H9 (cell line): ENCODE results near the gene GEMIN2. TPM values are rescaled to one million over a fixed set of nuclear protein-coding genes. Genes with fewer than 3 reads are reported as not detected.
"Not testable (repeated sequence)": the region's sequence is repeated elsewhere in the genome, so short reads cannot be mapped to it uniquely, and the experiment has no call there.

Source experiments
- DNase-seq: peaks from one replicate; pipeline ENCODE4 v3.0.0-alpha.2; 2017
- H2AFZ ChIP-seq: one replicate; pipeline ENCODE4 v1.6.1; 2013; ENCODE audit warnings: mild to moderate bottlenecking, low read length, control low read depth, moderate library complexity
- H2AK5ac ChIP-seq: 2 replicates; pipeline ENCODE4 v1.6.1; 2013; ENCODE audit warnings: low read length, control low read depth, mixed read lengths; ENCODE audit not compliant: insufficient read length
- H2BK120ac ChIP-seq: one replicate; pipeline ENCODE4 v1.6.1; 2013; ENCODE audit warnings: low read depth, mild to moderate bottlenecking, low read length, control low read depth, inconsistent platforms; ENCODE audit not compliant: poor library complexity, severe bottlenecking
- H2BK12ac ChIP-seq: 2 replicates; pipeline ENCODE4 v1.6.1; 2013; ENCODE audit warnings: low read length, control low read depth, mixed read lengths, low read depth; ENCODE audit not compliant: insufficient read length
- H2BK15ac ChIP-seq: 2 replicates; pipeline ENCODE4 v1.6.1; 2013; ENCODE audit warnings: low read depth, low read length, control low read depth
- H2BK20ac ChIP-seq: one replicate; pipeline ENCODE4 v1.6.1; 2013; ENCODE audit warnings: low read depth, mild to moderate bottlenecking, low read length, control low read depth, inconsistent platforms; ENCODE audit not compliant: poor library complexity, severe bottlenecking
- H2BK5ac ChIP-seq: 2 replicates; pipeline ENCODE4 v1.6.1; 2013; ENCODE audit warnings: low read length, control low read depth, mixed read lengths; ENCODE audit not compliant: insufficient read length
- H3K14ac ChIP-seq: 2 replicates; pipeline ENCODE4 v1.6.1; 2013; ENCODE audit warnings: low read length, control low read depth; ENCODE audit not compliant: insufficient read depth
- H3K18ac ChIP-seq: 2 replicates; pipeline ENCODE4 v1.6.1; 2013; ENCODE audit warnings: low read depth, mild to moderate bottlenecking, mixed read lengths, low read length, control low read depth; ENCODE audit not compliant: insufficient read length
- H3K23ac ChIP-seq: 2 replicates; pipeline ENCODE4 v1.6.1; 2013; ENCODE audit warnings: low read length, control low read depth, mixed read lengths, low read depth; ENCODE audit not compliant: insufficient read length
- H3K23me2 ChIP-seq: 2 replicates; pipeline ENCODE4 v1.6.1; 2013; ENCODE audit warnings: low read depth, mild to moderate bottlenecking, mixed read lengths, low read length, control low read depth; ENCODE audit not compliant: insufficient read length, poor library complexity, severe bottlenecking
- H3K27ac ChIP-seq: 2 replicates; pipeline ENCODE4 v1.5.1; 2013; ENCODE audit warnings: low read length, control low read depth, mixed read lengths, low read depth; ENCODE audit not compliant: insufficient read length
- H3K27me3 ChIP-seq: 2 replicates; pipeline ENCODE4 v1.6.1; 2013; ENCODE audit warnings: low read length, control low read depth, inconsistent platforms; ENCODE audit not compliant: insufficient read depth
- H3K4ac ChIP-seq: 2 replicates; pipeline ENCODE4 v1.6.1; 2013; ENCODE audit warnings: low read depth, mild to moderate bottlenecking, control low read depth, inconsistent platforms, low read length, moderate library complexity
- H3K4me1 ChIP-seq: 2 replicates; pipeline ENCODE4 v1.6.1; 2013; ENCODE audit warnings: low read length, control low read depth, inconsistent platforms; ENCODE audit not compliant: insufficient read depth
- H3K4me2 ChIP-seq: 2 replicates; pipeline ENCODE4 v1.6.1; 2013; ENCODE audit warnings: low read length, control low read depth, mixed read lengths; ENCODE audit not compliant: insufficient read length, insufficient read depth
- H3K56ac ChIP-seq: 2 replicates; pipeline ENCODE4 v1.6.1; 2013; ENCODE audit warnings: low read depth, mild to moderate bottlenecking, mixed read lengths, low read length, control low read depth; ENCODE audit not compliant: insufficient read length
- H3K79me1 ChIP-seq: 2 replicates; pipeline ENCODE4 v1.6.1; 2013; ENCODE audit warnings: low read depth, mild to moderate bottlenecking, moderate library complexity, low read length, control low read depth, inconsistent platforms; ENCODE audit not compliant: insufficient read depth, poor library complexity, severe bottlenecking
- H3K79me2 ChIP-seq: 2 replicates; pipeline ENCODE4 v1.6.1; 2013; ENCODE audit warnings: low read length, control low read depth, inconsistent platforms; ENCODE audit not compliant: insufficient read depth
- H3K9ac ChIP-seq: 2 replicates; pipeline ENCODE4 v1.6.1; 2013; ENCODE audit warnings: low read length, control low read depth, mixed read lengths; ENCODE audit not compliant: insufficient read length; ENCODE audit errors: extremely low read depth
- H3K9me3 ChIP-seq: one replicate; pipeline ENCODE4 v1.6.1; 2013; ENCODE audit warnings: low read depth, low read length, inconsistent platforms; ENCODE audit not compliant: control insufficient read depth
- H3T11ph ChIP-seq: one replicate; pipeline ENCODE4 v1.6.1; 2013; ENCODE audit warnings: mild to moderate bottlenecking, low read length, control low read depth, inconsistent platforms
- H4K20me1 ChIP-seq: one replicate; pipeline ENCODE4 v1.6.1; 2013; ENCODE audit not compliant: control insufficient read depth, insufficient read length, insufficient read depth
- H4K5ac ChIP-seq: 2 replicates; pipeline ENCODE4 v1.6.1; 2013; ENCODE audit warnings: low read depth, mild to moderate bottlenecking, mixed read lengths, low read length, control low read depth; ENCODE audit not compliant: insufficient read length
- H4K8ac ChIP-seq: replicated peaks from 2 replicates; pipeline ENCODE4 v1.6.1; 2013; ENCODE audit warnings: low read length, control low read depth, mixed read lengths, low read depth; ENCODE audit not compliant: insufficient read length
- H4K91ac ChIP-seq: 2 replicates; pipeline ENCODE4 v1.6.1; 2013; ENCODE audit warnings: low read depth, mild to moderate bottlenecking, moderate library complexity, mixed read lengths, low read length, control low read depth; ENCODE audit not compliant: insufficient read length
- H3K27ac Mint-ChIP-seq, 3 experiments: 2 replicates in 2 of 3; 3 replicates in 1 of 3; pipeline ENCODE4 v1.8.0; 2020 to 2021; ENCODE audit warnings: mixed read lengths in 3 of 3, mild to moderate bottlenecking in 1 of 3, moderate library complexity in 1 of 3
- H3K27me3 Mint-ChIP-seq: 2 replicates; pipeline ENCODE4 v1.8.0; 2021; ENCODE audit warnings: low read depth, mild to moderate bottlenecking, moderate library complexity, mixed read lengths
- H3K36me3 Mint-ChIP-seq, 3 experiments: 2 replicates in 2 of 3; 3 replicates in 1 of 3; pipeline ENCODE4 v1.8.0; 2020 to 2021; ENCODE audit warnings: low read depth in 3 of 3, mixed read lengths in 3 of 3; ENCODE audit not compliant: insufficient read depth in 1 of 3
- H3K4me1 Mint-ChIP-seq, 2 experiments: 2 replicates each; pipeline ENCODE4 v1.8.0; 2020; ENCODE audit warnings: mixed read lengths in 2 of 2
- H3K4me3 Mint-ChIP-seq, 2 experiments: 2 replicates in 1 of 2; 3 replicates in 1 of 2; pipeline ENCODE4 v1.8.0; 2020 to 2021; ENCODE audit warnings: mild to moderate bottlenecking in 2 of 2, mixed read lengths in 2 of 2, moderate library complexity in 1 of 2
- H3K9me3 Mint-ChIP-seq, 2 experiments: 2 replicates in 1 of 2; 3 replicates in 1 of 2; pipeline ENCODE4 v1.8.0; 2020; ENCODE audit warnings: mild to moderate bottlenecking in 2 of 2, mixed read lengths in 2 of 2, moderate library complexity in 1 of 2
- WGBS: extraction: QIAGEN DNeasy Blood & Tissue Kit; methylation state at CpG from one replicate; pipeline ENCODE4 v1.1.7; 2013; ENCODE audit warnings: missing lambda C conversion rate, low lambda C conversion rate, mixed read lengths; ENCODE audit not compliant: insufficient read length; ENCODE audit errors: extremely low coverage; 5-methylcytosine and 5-hydroxymethylcytosine counted together
- total RNA-seq: library from RNA; stranded (reverse); gene quantifications from 2 replicates; pipeline ENCODE4 v1.2.1, GENCODE V29; 2021
- TF ChIP-seq, protein P1 (sequence below): fragments of 200-600 bp; sonication (generic); conservative IDR thresholded peaks from 3 replicates; pipeline ENCODE4 v1.8.0; 2021; ENCODE audit warnings: antibody characterized with exemption, mild to moderate bottlenecking

The GEMIN2 gene
- total RNA-seq, 1 experiment from 2014 or later = 36.3 TPM

DNA sequence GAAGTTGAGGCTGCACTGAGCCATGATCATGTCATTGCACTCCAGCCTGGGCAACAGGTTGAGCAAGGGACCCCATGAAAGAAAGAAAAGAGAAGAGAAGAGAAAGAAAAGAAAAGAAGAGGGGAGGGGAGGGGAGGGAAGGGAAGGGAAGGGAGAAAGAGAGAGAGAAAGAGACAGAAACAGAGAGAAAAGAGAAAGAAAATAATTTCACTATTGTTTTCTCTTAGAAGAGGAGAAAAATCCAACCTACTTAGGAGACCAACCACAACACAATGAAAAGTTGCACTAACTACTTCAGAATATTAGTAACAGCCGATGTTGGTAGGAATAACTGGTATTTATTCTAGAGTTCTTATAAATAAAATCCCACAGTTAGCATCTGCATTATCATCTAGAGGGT lies 46.4 kb downstream of the GEMIN2 start:
- no peak overlapping the region for H3K14ac ChIP-seq
- Mint-ChIP-seq H3K4me3 (no peak overlapping the region), H3K36me3 (peaks cover 5 to 36% (median 15%) of the 10 kb centered on the region in 3 experiments; a peak in 6 of 7 replicates), H3K9me3 (no peaks in the 10 kb centered on the region), H3K4me1 (no peaks in the 10 kb centered on the region), H3K27ac (no peak overlapping the region), H3K27me3 (no peaks in the 10 kb centered on the region)
- H3K23me2 ChIP-seq = no peaks in the 10 kb centered on the region
- H3K4ac ChIP-seq = no peak overlapping the region
- H4K8ac ChIP-seq = no peak overlapping the region
- H3K79me1 ChIP-seq = peaks cover 4% of the 10 kb centered on the region
- no peaks in the 10 kb centered on the region for H3K9me3 ChIP-seq
- H3T11ph ChIP-seq = no peak overlapping the region
- no peak overlapping the region for H2BK120ac ChIP-seq
- H3K18ac ChIP-seq = no peak overlapping the region
- no peak overlapping the region for H2BK15ac ChIP-seq
- no peak for DNase-seq
- H4K91ac ChIP-seq = no peak overlapping the region
- H2AK5ac ChIP-seq = no peak overlapping the region
- no peak overlapping the region for H2BK20ac ChIP-seq
- H4K20me1 ChIP-seq = no peaks in the 10 kb centered on the region
- H2AFZ ChIP-seq = no peak overlapping the region
- H2BK12ac ChIP-seq = no peak overlapping the region
- no peaks in the 10 kb centered on the region for H3K79me2 ChIP-seq
- no peak overlapping the region for H4K5ac ChIP-seq
- no peak overlapping the region for H3K27ac ChIP-seq
- H3K4me1 ChIP-seq = no peaks in the 10 kb centered on the region
- H3K23ac ChIP-seq = no peak overlapping the region
- no peak overlapping the region for H3K4me2 ChIP-seq
- H3K9ac ChIP-seq = no peak overlapping the region
- no CpG with 5 or more reads among the region's 1 CpG for WGBS
- TF ChIP-seq, protein P1, sequence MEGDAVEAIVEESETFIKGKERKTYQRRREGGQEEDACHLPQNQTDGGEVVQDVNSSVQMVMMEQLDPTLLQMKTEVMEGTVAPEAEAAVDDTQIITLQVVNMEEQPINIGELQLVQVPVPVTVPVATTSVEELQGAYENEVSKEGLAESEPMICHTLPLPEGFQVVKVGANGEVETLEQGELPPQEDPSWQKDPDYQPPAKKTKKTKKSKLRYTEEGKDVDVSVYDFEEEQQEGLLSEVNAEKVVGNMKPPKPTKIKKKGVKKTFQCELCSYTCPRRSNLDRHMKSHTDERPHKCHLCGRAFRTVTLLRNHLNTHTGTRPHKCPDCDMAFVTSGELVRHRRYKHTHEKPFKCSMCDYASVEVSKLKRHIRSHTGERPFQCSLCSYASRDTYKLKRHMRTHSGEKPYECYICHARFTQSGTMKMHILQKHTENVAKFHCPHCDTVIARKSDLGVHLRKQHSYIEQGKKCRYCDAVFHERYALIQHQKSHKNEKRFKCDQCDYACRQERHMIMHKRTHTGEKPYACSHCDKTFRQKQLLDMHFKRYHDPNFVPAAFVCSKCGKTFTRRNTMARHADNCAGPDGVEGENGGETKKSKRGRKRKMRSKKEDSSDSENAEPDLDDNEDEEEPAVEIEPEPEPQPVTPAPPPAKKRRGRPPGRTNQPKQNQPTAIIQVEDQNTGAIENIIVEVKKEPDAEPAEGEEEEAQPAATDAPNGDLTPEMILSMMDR = no peak
- no peak overlapping the region for H2BK5ac ChIP-seq
- no peaks in the 10 kb centered on the region for H3K27me3 ChIP-seq
- no peak overlapping the region for H3K56ac ChIP-seq

DNA sequence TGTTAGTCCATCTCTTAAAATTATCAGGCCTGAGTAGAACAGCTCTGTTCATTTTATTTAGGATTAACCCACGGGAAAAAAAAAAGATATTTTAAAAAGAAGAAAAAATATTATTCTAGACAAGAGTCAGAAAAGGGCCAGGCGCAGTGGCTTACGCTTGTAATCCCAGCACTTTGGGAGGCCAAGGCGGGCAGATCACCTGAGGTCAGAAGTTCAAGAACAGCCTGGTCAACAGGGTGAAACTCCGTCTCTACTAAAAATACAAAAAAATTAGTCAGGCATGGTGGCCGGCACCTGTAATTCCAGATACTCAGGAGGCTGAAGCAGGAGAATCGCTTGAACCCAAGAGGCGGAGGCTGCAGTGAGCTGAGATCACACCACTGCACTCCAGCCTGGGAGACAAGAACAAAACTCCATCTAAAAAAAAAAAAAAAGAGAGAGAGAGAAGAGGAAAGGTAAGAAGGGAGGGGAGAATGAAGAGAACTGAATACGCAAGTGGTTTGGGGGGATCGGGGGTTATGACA lies 53.7 kb downstream of the GEMIN2 start:
- not testable (repeated sequence) for H2AK5ac ChIP-seq, H3K9ac ChIP-seq, H3T11ph ChIP-seq, H2BK5ac ChIP-seq, H3K27me3 ChIP-seq, H3K27ac Mint-ChIP-seq, H2AFZ ChIP-seq, H3K4me2 ChIP-seq, H2BK20ac ChIP-seq, H2BK15ac ChIP-seq, H3K79me2 ChIP-seq, H2BK120ac ChIP-seq, H3K56ac ChIP-seq, H3K23me2 ChIP-seq, H4K5ac ChIP-seq, H4K8ac ChIP-seq, H3K23ac ChIP-seq, H4K20me1 ChIP-seq, H3K18ac ChIP-seq, H3K27me3 Mint-ChIP-seq, H4K91ac ChIP-seq, DNase-seq, H2BK12ac ChIP-seq, H3K27ac ChIP-seq, H3K4me1 ChIP-seq, H3K14ac ChIP-seq, H3K79me1 ChIP-seq, H3K4ac ChIP-seq, H3K9me3 Mint-ChIP-seq, H3K9me3 ChIP-seq
- H3K36me3 Mint-ChIP-seq = peaks cover 1 to 12% (median 5%) of the 10 kb centered on the region in 3 experiments; a peak in 6 of 7 replicates
- H3K4me1 Mint-ChIP-seq = peaks cover 16 to 17% of the 10 kb centered on the region in 2 experiments
- WGBS = no CpG with 5 or more reads among the region's 10 CpGs
- H3K4me3 Mint-ChIP-seq = peak overlapping the region; percentile 27 to 43; a peak in 4 of 5 replicates
